Measurements from ENCODE around the gene FMN2. TPM values are rescaled to one million over a fixed set of nuclear protein-coding genes. Genes with fewer than 3 reads are reported as not detected.
"Not testable (repeated sequence)": the region's sequence is repeated elsewhere in the genome, so short reads cannot be mapped to it uniquely, and the experiment has no call there.

Gene FMN2
- total RNA-seq, 4 donors from 2014 or later, result 0.11 to 0.89 TPM; not detected in 2

GRCh38 chr1:240271081-240271480 is 179.4 kb downstream of the FMN2 start:
- no peak for DNase-seq (ENCODE audit: low spot score in 2 of 2)
- Histone ChIP-seq H3K27me3 (no peaks in the 10 kb centered on the region), H3K36me3 (no peaks in the 10 kb centered on the region), H3K9me3 (peaks cover 12% of the 10 kb centered on the region), H3K4me1 (no peaks in the 10 kb centered on the region), H3K27ac (no peak overlapping the region), H3K4me3 (no peak overlapping the region)
- 77% methylated on average over 2 of the region's 2 CpGs for WGBS
- no peak for TF ChIP-seq CTCF (IDR thresholded peaks at IDR 0.05)
- TF ChIP-seq POLR2AphosphoS5 (IDR thresholded peaks at IDR 0.05), result no peak
- TF ChIP-seq EP300 (IDR thresholded peaks at IDR 0.05), result no peak
- no peak for TF ChIP-seq POLR2A (IDR thresholded peaks at IDR 0.05)

- Histone ChIP-seq H3K27me3 (no peaks in the 10 kb centered on the region), H3K27ac (no peak overlapping the region), H3K36me3 (no peaks in the 10 kb centered on the region), H3K9me3 (peaks cover 5% of the 10 kb centered on the region), H3K4me1 (no peaks in the 10 kb centered on the region), H3K4me3 (no peak overlapping the region)
- DNase-seq (ENCODE audit: low spot score in 2 of 2), result no peak
- 87% methylated on average over 5 of the region's 5 CpGs for WGBS
- TF ChIP-seq POLR2A (IDR thresholded peaks at IDR 0.05), result no peak
- TF ChIP-seq POLR2AphosphoS5 (IDR thresholded peaks at IDR 0.05), result no peak
- no peak for TF ChIP-seq CTCF (IDR thresholded peaks at IDR 0.05)
- no peak for TF ChIP-seq EP300 (IDR thresholded peaks at IDR 0.05)
These were observed 182.9 kb downstream of the FMN2 start for GRCh38 chr1:240274569-240274968.

- not testable (repeated sequence) for H3K4me3 ChIP-seq; DNase-seq (ENCODE audit: low spot score in 2 of 2); H3K4me1 ChIP-seq; H3K9me3 ChIP-seq; H3K36me3 ChIP-seq; H3K27ac ChIP-seq; H3K27me3 ChIP-seq
These were observed 183.5 kb downstream of the FMN2 start for GRCh38 chr1:240275219-240275618.

GRCh38 chr1:240278082-240278481 is 186.4 kb downstream of the FMN2 start:
- no peaks in the 10 kb centered on the region for H3K36me3 ChIP-seq
- H3K9me3 ChIP-seq, result no peaks in the 10 kb centered on the region
- DNase-seq (ENCODE audit: low spot score in 2 of 2), result no peak
- 74% methylated on average over 6 of the region's 6 CpGs for WGBS
- H3K27ac ChIP-seq, result no peak overlapping the region
- no peak for TF ChIP-seq EP300 (IDR thresholded peaks at IDR 0.05)
- no peak for TF ChIP-seq POLR2A (IDR thresholded peaks at IDR 0.05)
- no peak for TF ChIP-seq POLR2AphosphoS5 (IDR thresholded peaks at IDR 0.05)
- no peak for TF ChIP-seq CTCF (IDR thresholded peaks at IDR 0.05)
- no peaks in the 10 kb centered on the region for H3K4me1 ChIP-seq
- H3K27me3 ChIP-seq, result no peaks in the 10 kb centered on the region
- no peak overlapping the region for H3K4me3 ChIP-seq

- H3K27ac ChIP-seq, result no peak overlapping the region
- no peaks in the 10 kb centered on the region for H3K27me3 ChIP-seq
- H3K9me3 ChIP-seq, result no peaks in the 10 kb centered on the region
- H3K4me3 ChIP-seq, result no peak overlapping the region
- no peak for DNase-seq (ENCODE audit: low spot score in 2 of 2)
- TF ChIP-seq POLR2A (IDR thresholded peaks at IDR 0.05) (no peak), CTCF (IDR thresholded peaks at IDR 0.05) (no peak), EP300 (IDR thresholded peaks at IDR 0.05) (no peak), POLR2AphosphoS5 (IDR thresholded peaks at IDR 0.05) (no peak)
- no peaks in the 10 kb centered on the region for H3K36me3 ChIP-seq
- WGBS, result 89% methylated on average over 11 of the region's 11 CpGs
- no peaks in the 10 kb centered on the region for H3K4me1 ChIP-seq
These were observed 189.1 kb downstream of the FMN2 start for GRCh38 chr1:240280560-240281322.
